HepG2 (cell line): ENCODE measurements around the gene RNF8.

ENCODE experiments used
- AHDC1 ChIP-seq: sonication (generic); formaldehyde crosslinking; IDR thresholded peaks from 2 replicates; pipeline ENCODE4 v1.5.1; 2020; ENCODE audit warnings: mild to moderate bottlenecking, missing genetic modification reagents, borderline replicate concordance
- CTCF ChIP-seq: sonication (generic); formaldehyde crosslinking; IDR thresholded peaks from 2 replicates; pipeline ENCODE4 v1.5.0; 2020; ENCODE audit warnings: mild to moderate bottlenecking, missing genetic modification reagents, moderate library complexity
- ETV5 ChIP-seq: IDR thresholded peaks from 2 replicates; pipeline ENCODE4 v1.6.1; 2018; ENCODE audit warnings: missing biosample characterization, missing genetic modification reagents, inconsistent platforms, borderline replicate concordance
- FOSL2 ChIP-seq: sonication (generic); formaldehyde crosslinking; IDR thresholded peaks from 2 replicates; pipeline ENCODE4 v1.4.0; 2020; ENCODE audit warnings: missing genetic modification reagents
- GPBP1L1 ChIP-seq: sonication (generic); formaldehyde crosslinking; IDR thresholded peaks from 2 replicates; pipeline ENCODE4 v1.5.0; 2020; ENCODE audit warnings: mild to moderate bottlenecking, missing genetic modification reagents
- HMGXB4 ChIP-seq, 2 experiments: sonication (generic) in 1 of 2; formaldehyde crosslinking in 1 of 2; IDR thresholded peaks; 2 replicates each; pipeline versions ENCODE4 v1.4.0 to v1.6.1; 2018 to 2020; ENCODE audit warnings: missing genetic modification reagents in 2 of 2, borderline replicate concordance in 1 of 2, low read depth in 1 of 2, mild to moderate bottlenecking in 1 of 2, missing biosample characterization in 1 of 2
- NRL ChIP-seq: sonication (generic); formaldehyde crosslinking; IDR thresholded peaks from 2 replicates; pipeline ENCODE4 v1.5.0; 2020; ENCODE audit warnings: missing genetic modification reagents, mild to moderate bottlenecking, moderate library complexity, borderline replicate concordance
- PHF20 ChIP-seq: sonication (generic); formaldehyde crosslinking; IDR thresholded peaks from 2 replicates; pipeline ENCODE4 v1.5.0; 2020; ENCODE audit warnings: mild to moderate bottlenecking, missing genetic modification reagents
- SIX4 ChIP-seq: sonication (generic); formaldehyde crosslinking; IDR thresholded peaks from 2 replicates; pipeline ENCODE4 v1.4.0; 2020; ENCODE audit warnings: missing genetic modification reagents
- ZBTB37 ChIP-seq: sonication (generic); formaldehyde crosslinking; IDR thresholded peaks from 2 replicates; pipeline ENCODE4 v1.4.0; 2020; ENCODE audit warnings: mild to moderate bottlenecking, missing genetic modification reagents
- ZFP90 ChIP-seq: sonication (generic); formaldehyde crosslinking; IDR thresholded peaks from 2 replicates; pipeline ENCODE4 v1.8.0; 2022; ENCODE audit warnings: missing genetic modification reagents, mild to moderate bottlenecking, inconsistent platforms, borderline replicate concordance

GRCh38 chr6:37359039-37359438, 5.3 kb downstream of the RNF8 start:
- no peak for TF ChIP-seq HMGXB4 (CRISPR knock-in tag; IDR thresholded peaks at IDR 0.05; ENCODE audit: borderline replicate concordance in 1 of 2, low read depth in 1 of 2)
- no peak for TF ChIP-seq CTCF (CRISPR knock-in tag)
- no peak for TF ChIP-seq ETV5 (CRISPR knock-in tag)
- TF ChIP-seq NRL (CRISPR knock-in tag) = no peak
- TF ChIP-seq ZBTB37 (CRISPR knock-in tag) = no peak
- TF ChIP-seq ZFP90 (CRISPR knock-in tag) = no peak
- TF ChIP-seq AHDC1 (CRISPR knock-in tag) = no peak
- TF ChIP-seq GPBP1L1 (CRISPR knock-in tag) = no peak
- TF ChIP-seq FOSL2 = no peak
- TF ChIP-seq SIX4 (CRISPR knock-in tag) = no peak
- no peak for TF ChIP-seq PHF20 (CRISPR knock-in tag)
